Breast epithelium (tissue), 4 donors: ENCODE measurements around the gene SAMD10. TPM values are rescaled to one million over a fixed set of nuclear protein-coding genes. Genes with fewer than 3 reads are reported as not detected.

ENCODE experiments used
- DNase-seq, 2 donors: peaks; one replicate each; pipeline ENCODE4 v3.0.0-alpha.2; 2019; ENCODE audit warnings: low spot score in 2 of 2
- H3K27ac ChIP-seq, 2 donors: fragments of 200-600 bp; sonication (generic) in 1 of 2; one replicate each; pipeline ENCODE4 v1.5.1; 2016 to 2019; ENCODE audit warnings: mild to moderate bottlenecking in 1 of 2
- H3K27me3 ChIP-seq, 2 donors: fragments of 200-600 bp; sonication (generic) in 1 of 2; one replicate each; pipeline versions ENCODE4 v1.5.1 to v1.6.0; 2017 to 2019; ENCODE audit warnings: control low read depth in 1 of 2, mild to moderate bottlenecking in 1 of 2
- H3K36me3 ChIP-seq: fragments of 200-600 bp; one replicate; pipeline ENCODE4 v1.5.1; 2019
- H3K4me1 ChIP-seq, 2 donors: fragments of 200-600 bp; sonication (generic); one replicate each; pipeline ENCODE4 v1.5.1; 2016 to 2019; ENCODE audit warnings: control low read depth in 1 of 2
- H3K4me3 ChIP-seq, 3 donors: fragments of 200-600 bp; sonication (generic); 1 replicate in 2 of 3; 2 replicates in 1 of 3; pipeline ENCODE4 v1.5.1; 2016 to 2019; ENCODE audit warnings: mild to moderate bottlenecking in 3 of 3, moderate library complexity in 2 of 3
- H3K9me3 ChIP-seq, 2 donors: fragments of 200-600 bp; sonication (generic) in 1 of 2; one replicate each; pipeline ENCODE4 v1.5.1; 2016 to 2019; ENCODE audit warnings: control low read depth in 1 of 2
- CTCF ChIP-seq, 3 donors: fragments of 450-650 bp; IDR thresholded peaks; one replicate each; pipeline ENCODE4 v1.5.1; 2016 to 2017; ENCODE audit warnings: antibody characterized with exemption in 3 of 3, mild to moderate bottlenecking in 3 of 3, moderate library complexity in 3 of 3
- POLR2A ChIP-seq: fragments of 450-650 bp; IDR thresholded peaks from one replicate; pipeline ENCODE4 v1.6.1; 2016; ENCODE audit warnings: antibody characterized with exemption, mild to moderate bottlenecking, moderate library complexity
- POLR2AphosphoS5 ChIP-seq, 3 donors: sonication (generic); formaldehyde crosslinking; IDR thresholded peaks; one replicate each; pipeline ENCODE4 v1.6.1; 2017; ENCODE audit warnings: antibody characterized with exemption in 3 of 3
- intact Hi-C: fragments of 100-400 bp; cut with DNase I; formaldehyde crosslinking; loops from one replicate; pipeline ENCODE4 v1.15.1; 2023; ENCODE audit warnings: low total_unique reads
- total RNA-seq, 3 donors: library from RNA; depleted of rRNA; stranded (reverse); fragments of >200 nt; gene quantifications; one replicate each; pipeline ENCODE4 v1.1.0, GENCODE V29; 2016

SAMD10 gene
- total RNA-seq, 3 donors from 2014 or later: 0.96 to 3.3 (median 2.8) TPM

- Histone ChIP-seq H3K27me3 (no peaks in the 10 kb centered on the region), H3K27ac (no peak overlapping the region), H3K4me1 (peaks cover 11% of the 10 kb centered on the region in 2 donors), H3K36me3 (peaks cover 8% of the 10 kb centered on the region), H3K4me3 (no peak overlapping the region), H3K9me3 (peaks cover 0 to 5% of the 10 kb centered on the region in 2 donors)
- intact Hi-C loops: no loop called here
- no peak for TF ChIP-seq POLR2A
- TF ChIP-seq CTCF (IDR thresholded peaks at IDR 0.05): no peak
- no peak for DNase-seq
Observed at GRCh38 chr20:63959699-63960075, 19.8 kb downstream of the SAMD10 start.

- Histone ChIP-seq H3K27me3 (no peaks in the 10 kb centered on the region), H3K36me3 (peaks cover 8% of the 10 kb centered on the region), H3K4me1 (peaks cover 17% of the 10 kb centered on the region in 2 donors), H3K9me3 (no peaks in the 10 kb centered on the region), H3K27ac (no peak overlapping the region), H3K4me3 (no peak overlapping the region)
- intact Hi-C loops: no loop called here
- TF ChIP-seq CTCF (IDR thresholded peaks at IDR 0.05): no peak
- no peak for DNase-seq
Observed at GRCh38 chr20:63958964-63959698, 20.3 kb downstream of the SAMD10 start.

GRCh38 chr20:63958471-63958870 lies 21.0 kb downstream of the SAMD10 start:
- Histone ChIP-seq H3K4me3 (no peak overlapping the region), H3K9me3 (no peaks in the 10 kb centered on the region), H3K4me1 (peaks cover 20 to 21% of the 10 kb centered on the region in 2 donors), H3K27me3 (no peaks in the 10 kb centered on the region), H3K27ac (peak overlapping the region in 1 of 2 donors; percentile 78), H3K36me3 (peaks cover 8% of the 10 kb centered on the region)
- intact Hi-C loops: no loop called here
- TF ChIP-seq CTCF (IDR thresholded peaks at IDR 0.05) (no peak), POLR2AphosphoS5 (IDR thresholded peaks at IDR 0.05) (no peak)
- no peak for DNase-seq

GRCh38 chr20:63957690-63958441 lies 21.6 kb downstream of the SAMD10 start:
- H3K4me3 ChIP-seq: peak overlapping the region in 2 of 3 donors; percentile 94 to 100

More at GRCh38 chr20:63957690-63958441, 21.6 kb downstream of the SAMD10 start:
- TF ChIP-seq POLR2A: no peak
- TF ChIP-seq POLR2AphosphoS5 (IDR thresholded peaks at IDR 0.05): no peak
- no peak for TF ChIP-seq CTCF (IDR thresholded peaks at IDR 0.05)
- Histone ChIP-seq H3K9me3 (no peaks in the 10 kb centered on the region), H3K36me3 (peaks cover 8% of the 10 kb centered on the region), H3K27me3 (no peaks in the 10 kb centered on the region), H3K4me1 (peaks cover 20 to 21% of the 10 kb centered on the region in 2 donors), H3K27ac (peak overlapping the region in 1 of 2 donors; percentile 78)
- intact Hi-C loops: no loop called here
- DNase-seq: no peak
